ENCODE data around the gene GTPBP4. TPM values are rescaled to one million over a fixed set of nuclear protein-coding genes. Genes with fewer than 3 reads are reported as not detected.
"Not testable (repeated sequence)": the region's sequence is repeated elsewhere in the genome, so short reads cannot be mapped to it uniquely, and the experiment has no call there.

GTPBP4 gene
- total RNA-seq, 1 experiment from 2014 or later, result 142 TPM

- ChIA-PET CTCF (interaction anchor here (1.2 kb wide), 1 partner anchor 13 kb away, joined by 5 read pairs; no protein-coding TSS in a partner anchor), POLR2A (interaction anchor here (1.2 to 9.2 kb wide), 6 partner anchors 9 to 106 kb away, joined by 4 to 217 read pairs (median 16); partner anchors contain the start of genes GTPBP4, IDI1, LARP4B and WDR37)
- TF ChIP-seq, protein P1, sequence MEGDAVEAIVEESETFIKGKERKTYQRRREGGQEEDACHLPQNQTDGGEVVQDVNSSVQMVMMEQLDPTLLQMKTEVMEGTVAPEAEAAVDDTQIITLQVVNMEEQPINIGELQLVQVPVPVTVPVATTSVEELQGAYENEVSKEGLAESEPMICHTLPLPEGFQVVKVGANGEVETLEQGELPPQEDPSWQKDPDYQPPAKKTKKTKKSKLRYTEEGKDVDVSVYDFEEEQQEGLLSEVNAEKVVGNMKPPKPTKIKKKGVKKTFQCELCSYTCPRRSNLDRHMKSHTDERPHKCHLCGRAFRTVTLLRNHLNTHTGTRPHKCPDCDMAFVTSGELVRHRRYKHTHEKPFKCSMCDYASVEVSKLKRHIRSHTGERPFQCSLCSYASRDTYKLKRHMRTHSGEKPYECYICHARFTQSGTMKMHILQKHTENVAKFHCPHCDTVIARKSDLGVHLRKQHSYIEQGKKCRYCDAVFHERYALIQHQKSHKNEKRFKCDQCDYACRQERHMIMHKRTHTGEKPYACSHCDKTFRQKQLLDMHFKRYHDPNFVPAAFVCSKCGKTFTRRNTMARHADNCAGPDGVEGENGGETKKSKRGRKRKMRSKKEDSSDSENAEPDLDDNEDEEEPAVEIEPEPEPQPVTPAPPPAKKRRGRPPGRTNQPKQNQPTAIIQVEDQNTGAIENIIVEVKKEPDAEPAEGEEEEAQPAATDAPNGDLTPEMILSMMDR (IDR thresholded peaks at IDR 0.05; ENCODE audit: unreplicated experiment), result no peak
- peaks cover 31% of the 10 kb centered on the region for H3K36me3 Mint-ChIP-seq (ENCODE audit: insufficient read depth, unreplicated experiment)
- no peak for DNase-seq (ENCODE audit: unreplicated experiment)
- no peaks in the 10 kb centered on the region for H3K9me3 Mint-ChIP-seq (ENCODE audit: unreplicated experiment)
- no peaks in the 10 kb centered on the region for H3K27me3 Mint-ChIP-seq (ENCODE audit: insufficient read depth, unreplicated experiment)
- intact Hi-C loops (cut with micrococcal nuclease), result no loop called here
- peaks cover 19% of the 10 kb centered on the region for H3K4me1 Mint-ChIP-seq (ENCODE audit: insufficient read depth, unreplicated experiment)
- no peak overlapping the region for H3K4me3 Mint-ChIP-seq (ENCODE audit: unreplicated experiment)
- H3K27ac Mint-ChIP-seq (ENCODE audit: low read depth, unreplicated experiment), result peak overlapping the region; percentile 89
- BruUV-seq (replicated peaks), result no TSS peak
These were observed 48.9 kb downstream of the GTPBP4 start for GRCh38 chr10:1037098-1037497.

DNA sequence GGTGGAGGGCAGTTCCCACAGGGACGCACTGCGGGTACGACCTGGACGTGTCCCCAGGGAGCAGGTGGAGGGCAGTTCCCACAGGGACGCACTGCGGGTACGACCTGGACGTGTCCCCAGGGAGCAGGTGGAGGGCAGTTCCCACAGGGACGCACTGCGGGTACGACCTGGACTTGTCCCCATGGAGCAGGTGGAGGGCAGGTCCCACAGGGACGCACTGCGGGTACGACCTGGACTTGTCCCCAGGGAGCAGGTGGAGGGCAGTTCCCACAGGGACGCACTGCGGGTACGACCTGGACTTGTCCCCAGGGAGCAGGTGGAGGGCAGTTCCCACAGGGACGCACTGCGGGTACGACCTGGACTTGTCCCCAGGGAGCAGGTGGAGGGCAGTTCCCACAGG lies 50.5 kb downstream of the GTPBP4 start:
- intact Hi-C loops (cut with micrococcal nuclease); BruUV-seq (replicated peaks): not testable (repeated sequence)

DNA sequence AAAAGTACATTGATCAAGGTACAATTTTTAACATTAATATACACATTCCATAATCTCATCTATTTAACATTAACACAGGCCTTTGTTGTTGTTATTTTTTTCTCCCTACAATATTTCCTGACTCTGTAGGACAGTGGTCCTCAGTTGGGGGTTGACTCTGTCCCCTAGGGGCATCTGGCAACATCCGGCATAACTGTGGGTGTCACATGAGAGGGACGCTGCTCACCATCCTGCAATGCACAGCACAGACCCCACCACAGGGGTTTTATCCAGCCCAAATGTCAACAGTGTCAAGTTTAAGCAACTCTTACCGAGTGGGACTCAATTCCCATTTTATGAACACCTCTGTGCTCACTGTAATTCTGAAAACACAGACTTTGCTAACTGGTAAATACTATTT lies 51.9 kb downstream of the GTPBP4 start:
- BruUV-seq (replicated peaks), result no TSS peak
- peaks cover 60% of the 10 kb centered on the region for H3K36me3 Mint-ChIP-seq (ENCODE audit: insufficient read depth, unreplicated experiment)

More for the DNA sequence above, 50.5 kb downstream of the GTPBP4 start:
- H3K27ac Mint-ChIP-seq (ENCODE audit: low read depth, unreplicated experiment); DNase-seq (ENCODE audit: unreplicated experiment); H3K4me3 Mint-ChIP-seq (ENCODE audit: unreplicated experiment); H3K27me3 Mint-ChIP-seq (ENCODE audit: insufficient read depth, unreplicated experiment); CTCF ChIA-PET; H3K9me3 Mint-ChIP-seq (ENCODE audit: unreplicated experiment): not testable (repeated sequence)
- Mint-ChIP-seq H3K4me1 (ENCODE audit: insufficient read depth, unreplicated experiment) (peaks cover 17% of the 10 kb centered on the region), H3K36me3 (ENCODE audit: insufficient read depth, unreplicated experiment) (peaks cover 48% of the 10 kb centered on the region)
- POLR2A ChIA-PET, result interaction anchor here (9.2 kb wide), 1 partner anchor 14 kb away, joined by 217 read pairs; the partner anchor contains the start of genes IDI1 and WDR37

DNA sequence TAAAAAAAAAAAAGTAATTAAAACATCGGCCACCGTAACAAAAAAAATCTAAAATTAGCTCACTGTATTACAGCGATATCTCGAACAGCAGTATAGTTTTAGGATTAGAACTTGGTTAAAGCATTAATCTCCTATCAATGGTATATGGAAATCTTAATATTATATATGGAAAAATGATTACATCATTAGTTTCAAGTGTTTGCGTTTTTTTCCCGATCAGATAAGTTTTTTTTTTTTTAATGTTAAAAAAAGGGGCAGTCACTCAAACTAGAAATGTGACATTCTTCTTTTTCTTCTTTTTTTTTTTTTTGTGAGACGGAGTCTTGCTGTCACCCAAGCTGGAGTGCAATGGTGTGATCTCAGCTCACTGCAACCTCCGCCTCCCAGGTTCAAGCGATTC lies 53.3 kb downstream of the GTPBP4 start:
- ChIA-PET POLR2A (interaction anchor here (0.6 to 2.7 kb wide), 5 partner anchors 9 to 110 kb away, joined by 3 to 12 read pairs (median 4); partner anchors contain the start of genes GTPBP4 and LARP4B), CTCF (interaction anchor here (0.7 kb wide), 1 partner anchor 9 kb away, joined by 3 read pairs; no protein-coding TSS in a partner anchor)

More for the DNA sequence above, 51.9 kb downstream of the GTPBP4 start:
- POLR2A ChIA-PET, result no interaction called here
- H3K9me3 Mint-ChIP-seq (ENCODE audit: unreplicated experiment), result no peaks in the 10 kb centered on the region
- H3K4me3 Mint-ChIP-seq (ENCODE audit: unreplicated experiment), result no peak overlapping the region
- peak overlapping the region; percentile 39 for H3K27ac Mint-ChIP-seq (ENCODE audit: low read depth, unreplicated experiment)
- CTCF ChIA-PET, result no interaction called here
- TF ChIP-seq, protein P1 (IDR thresholded peaks at IDR 0.05; ENCODE audit: unreplicated experiment), result no peak
- no peaks in the 10 kb centered on the region for H3K27me3 Mint-ChIP-seq (ENCODE audit: insufficient read depth, unreplicated experiment)
- intact Hi-C loops (cut with micrococcal nuclease), result no loop called here
- no peak for DNase-seq (ENCODE audit: unreplicated experiment)
- peaks cover 25% of the 10 kb centered on the region for H3K4me1 Mint-ChIP-seq (ENCODE audit: insufficient read depth, unreplicated experiment)

More for the DNA sequence above, 53.3 kb downstream of the GTPBP4 start:
- TF ChIP-seq, protein P1 (IDR thresholded peaks at IDR 0.05; ENCODE audit: unreplicated experiment), result no peak
- no peaks in the 10 kb centered on the region for H3K27me3 Mint-ChIP-seq (ENCODE audit: insufficient read depth, unreplicated experiment)
- no peak overlapping the region for H3K27ac Mint-ChIP-seq (ENCODE audit: low read depth, unreplicated experiment)
- H3K36me3 Mint-ChIP-seq (ENCODE audit: insufficient read depth, unreplicated experiment), result peaks cover 60% of the 10 kb centered on the region
- H3K9me3 Mint-ChIP-seq (ENCODE audit: unreplicated experiment), result no peaks in the 10 kb centered on the region
- intact Hi-C loops (cut with micrococcal nuclease), result no loop called here
- no peak overlapping the region for H3K4me3 Mint-ChIP-seq (ENCODE audit: unreplicated experiment)
- peaks cover 27% of the 10 kb centered on the region for H3K4me1 Mint-ChIP-seq (ENCODE audit: insufficient read depth, unreplicated experiment)
- no TSS peak for BruUV-seq (replicated peaks)
- DNase-seq (ENCODE audit: unreplicated experiment), result no peak
